ENCODE data around the gene SGIP1.

Gene SGIP1

GRCh38 chr1:66535853-66536252 lies 1.9 kb downstream of the SGIP1 start:
- no peak overlapping the region for H3K4me3 ChIP-seq (ENCODE audit: low read length)

GRCh38 chr1:66537718-66538117 lies 3.8 kb downstream of the SGIP1 start:
- no peaks in the 10 kb centered on the region for H3K36me3 ChIP-seq (ENCODE audit: control insufficient read depth, low read length)
- no peaks in the 10 kb centered on the region for H3F3A ChIP-seq (ENCODE audit: control insufficient read depth, insufficient read depth)
- no peak for TF ChIP-seq CTCF (IDR thresholded peaks at IDR 0.05; ENCODE audit: low read depth, low read length, poor library complexity, severe bottlenecking)
- TF ChIP-seq EZH2phosphoT487 (IDR thresholded peaks at IDR 0.05; ENCODE audit: borderline replicate concordance, low read length) = no peak
- H3K4me2 ChIP-seq (ENCODE audit: low read length) = no peak overlapping the region
- no peaks in the 10 kb centered on the region for H3K9me2 ChIP-seq (replicated peaks; ENCODE audit: control insufficient read depth, low read length)
- no peak overlapping the region for H3K4me3 ChIP-seq (ENCODE audit: low read length)
- H4K20me1 ChIP-seq (ENCODE audit: control insufficient read depth, insufficient read depth, low read depth, low read length) = no peaks in the 10 kb centered on the region
- no peaks in the 10 kb centered on the region for H3K4me1 ChIP-seq (ENCODE audit: control insufficient read depth, low read length)
- H3K9me3 ChIP-seq (ENCODE audit: control insufficient read depth, insufficient read depth, low read length) = no peaks in the 10 kb centered on the region
- H3K27ac ChIP-seq (ENCODE audit: low read depth, low read length) = no peak overlapping the region
- peaks cover 20% of the 10 kb centered on the region; the same call in 1 of the 2 replicates for H3K27me3 ChIP-seq (ENCODE audit: control insufficient read depth, low read length)
- no peaks in the 10 kb centered on the region for H3K79me2 ChIP-seq (ENCODE audit: control insufficient read depth, low read length)

More at GRCh38 chr1:66535853-66536252, 1.9 kb downstream of the SGIP1 start:
- Histone ChIP-seq H3K27ac (ENCODE audit: low read depth, low read length) (no peak overlapping the region), H3K4me2 (ENCODE audit: low read length) (no peak overlapping the region), H3K27me3 (ENCODE audit: control insufficient read depth, low read length) (peaks cover 21% of the 10 kb centered on the region; the same call in 1 of the 2 replicates), H3K4me1 (ENCODE audit: control insufficient read depth, low read length) (no peaks in the 10 kb centered on the region), H4K20me1 (ENCODE audit: control insufficient read depth, insufficient read depth, low read depth, low read length) (no peaks in the 10 kb centered on the region), H3F3A (ENCODE audit: control insufficient read depth, insufficient read depth) (no peaks in the 10 kb centered on the region), H3K79me2 (ENCODE audit: control insufficient read depth, low read length) (no peaks in the 10 kb centered on the region), H3K9me2 (replicated peaks; ENCODE audit: control insufficient read depth, low read length) (no peaks in the 10 kb centered on the region), H3K9me3 (ENCODE audit: control insufficient read depth, insufficient read depth, low read length) (no peaks in the 10 kb centered on the region), H3K36me3 (ENCODE audit: control insufficient read depth, low read length) (no peaks in the 10 kb centered on the region)
- TF ChIP-seq CTCF (IDR thresholded peaks at IDR 0.05; ENCODE audit: low read depth, low read length, poor library complexity, severe bottlenecking) = no peak
- no peak for TF ChIP-seq EZH2phosphoT487 (IDR thresholded peaks at IDR 0.05; ENCODE audit: borderline replicate concordance, low read length)

- peaks cover 7% of the 10 kb centered on the region; the same call in 1 of the 2 replicates for H3K27me3 ChIP-seq (ENCODE audit: control insufficient read depth, low read length)
- H3K9me2 ChIP-seq (replicated peaks; ENCODE audit: control insufficient read depth, low read length) = no peaks in the 10 kb centered on the region
- H4K20me1 ChIP-seq (ENCODE audit: control insufficient read depth, insufficient read depth, low read depth, low read length) = no peaks in the 10 kb centered on the region
- no peak overlapping the region for H3K27ac ChIP-seq (ENCODE audit: low read depth, low read length)
- no peaks in the 10 kb centered on the region for H3K36me3 ChIP-seq (ENCODE audit: control insufficient read depth, low read length)
- H3K4me1 ChIP-seq (ENCODE audit: control insufficient read depth, low read length) = no peaks in the 10 kb centered on the region
- H3F3A ChIP-seq (ENCODE audit: control insufficient read depth, insufficient read depth) = no peaks in the 10 kb centered on the region
- no peak overlapping the region for H3K4me3 ChIP-seq (ENCODE audit: low read length)
- H3K9me3 ChIP-seq (ENCODE audit: control insufficient read depth, insufficient read depth, low read length) = no peaks in the 10 kb centered on the region
- no peaks in the 10 kb centered on the region for H3K79me2 ChIP-seq (ENCODE audit: control insufficient read depth, low read length)
- TF ChIP-seq EZH2phosphoT487 (IDR thresholded peaks at IDR 0.05; ENCODE audit: borderline replicate concordance, low read length) (no peak), CTCF (IDR thresholded peaks at IDR 0.05; ENCODE audit: low read depth, low read length, poor library complexity, severe bottlenecking) (no peak)
- H3K4me2 ChIP-seq (ENCODE audit: low read length) = no peak overlapping the region
These were observed 5.5 kb downstream of the SGIP1 start for GRCh38 chr1:66539491-66539890.

All from DOHH2 (cell line).